Activated T-helper 1 cell treated with Interleukin-2 at 50 U/mL for 16 hours (primary cell): ENCODE measurements around the gene NUDT3.
A peak's percentile ranks its signal among the peaks of the same experiment; 100 is the strongest.
"Not testable (repeated sequence)": the region's sequence is repeated elsewhere in the genome, so short reads cannot be mapped to it uniquely, and the experiment has no call there.

Experiments used
- DNase-seq: peaks from one replicate; pipeline ENCODE4 v3.0.0-alpha.2; 2020; ENCODE audit warnings: low read depth

NUDT3 gene

DNA sequence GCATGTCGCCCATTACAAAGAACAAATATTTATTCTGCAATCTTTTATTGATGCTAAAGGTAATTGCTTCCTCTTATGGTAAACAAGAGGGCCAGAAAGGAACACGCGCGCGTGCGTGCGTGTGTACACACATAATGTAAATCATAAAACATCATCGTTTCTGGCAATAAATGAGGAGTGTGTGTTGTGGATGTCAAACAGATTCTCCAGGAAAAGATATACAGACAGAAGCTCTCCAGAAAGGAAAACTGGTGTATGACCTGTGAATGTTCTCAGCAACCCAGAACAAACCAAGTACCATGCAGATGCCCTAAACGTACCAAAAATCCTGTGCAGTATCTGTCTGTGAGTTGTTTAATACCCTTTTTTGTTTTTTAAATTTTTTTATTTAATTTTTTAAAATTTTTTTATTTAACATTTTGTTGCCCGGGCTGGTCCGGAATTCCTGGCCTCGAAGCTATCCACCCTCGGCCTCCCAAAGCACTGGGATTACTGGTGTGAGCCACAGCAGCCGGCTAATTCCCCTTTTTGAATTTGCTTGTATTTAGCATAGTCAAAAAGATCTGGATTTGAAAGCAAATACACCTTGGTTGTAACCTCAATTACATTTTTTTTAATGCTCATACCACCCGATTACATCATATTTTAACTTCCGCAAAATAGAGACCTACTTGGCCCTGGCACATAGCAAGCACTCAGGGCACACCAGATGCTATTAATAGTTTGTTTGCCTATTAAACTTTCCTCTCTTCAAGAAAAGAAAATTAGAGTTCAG lies 909 bp upstream of the NUDT3 start:
- no peak for DNase-seq

DNA sequence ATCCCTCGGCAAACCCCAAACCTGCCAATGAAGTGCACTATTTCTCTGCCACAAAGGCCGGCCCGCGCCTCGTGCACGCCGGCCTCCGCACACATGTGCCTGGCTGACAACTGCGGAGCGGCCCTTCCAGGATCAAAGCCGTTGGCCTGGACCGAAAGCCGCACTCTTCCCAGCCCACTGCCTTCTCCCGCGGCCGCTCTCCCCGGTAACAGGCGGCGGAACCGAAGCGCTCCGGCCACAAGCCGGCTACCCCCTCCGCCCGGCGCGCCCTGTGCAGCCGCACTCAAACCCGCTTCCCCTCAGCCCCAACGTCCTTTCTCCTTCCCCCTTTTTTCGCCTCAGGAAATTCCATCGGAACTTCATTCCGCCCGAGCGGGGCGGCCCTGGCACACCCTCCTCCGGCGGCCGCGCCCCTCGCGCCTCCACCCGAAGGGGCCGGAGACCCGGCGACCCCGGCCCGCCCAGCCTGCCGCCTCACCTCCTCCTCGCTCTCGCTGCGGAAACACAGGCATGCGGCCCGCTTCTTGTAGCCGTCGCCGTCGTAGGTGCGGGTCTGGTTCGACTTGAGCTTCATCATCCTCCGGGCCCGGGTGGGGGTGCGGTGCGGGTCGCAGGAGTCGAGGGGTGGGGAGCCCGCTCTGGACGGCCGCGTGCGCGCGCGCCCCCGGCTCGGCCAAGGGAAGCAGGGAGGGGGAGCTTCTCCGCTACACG lies 528 bp downstream of the NUDT3 start:
- peak; percentile 24 for DNase-seq

DNA sequence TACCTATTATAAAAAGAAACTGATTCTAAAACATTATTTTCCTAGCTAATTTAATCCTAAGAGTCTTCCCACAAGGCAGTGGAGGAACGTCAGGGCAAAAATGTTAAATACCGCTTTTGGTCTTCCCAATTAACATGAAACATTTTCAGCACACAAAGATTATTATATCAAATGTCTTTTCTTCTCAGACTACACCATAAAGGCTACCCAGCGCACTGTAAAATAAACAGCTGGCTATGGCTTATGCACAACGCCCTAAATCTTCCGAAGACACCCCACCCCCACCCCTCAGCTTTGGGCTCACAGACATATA lies 1.0 kb downstream of the NUDT3 start:
- DNase-seq, result no peak

DNA sequence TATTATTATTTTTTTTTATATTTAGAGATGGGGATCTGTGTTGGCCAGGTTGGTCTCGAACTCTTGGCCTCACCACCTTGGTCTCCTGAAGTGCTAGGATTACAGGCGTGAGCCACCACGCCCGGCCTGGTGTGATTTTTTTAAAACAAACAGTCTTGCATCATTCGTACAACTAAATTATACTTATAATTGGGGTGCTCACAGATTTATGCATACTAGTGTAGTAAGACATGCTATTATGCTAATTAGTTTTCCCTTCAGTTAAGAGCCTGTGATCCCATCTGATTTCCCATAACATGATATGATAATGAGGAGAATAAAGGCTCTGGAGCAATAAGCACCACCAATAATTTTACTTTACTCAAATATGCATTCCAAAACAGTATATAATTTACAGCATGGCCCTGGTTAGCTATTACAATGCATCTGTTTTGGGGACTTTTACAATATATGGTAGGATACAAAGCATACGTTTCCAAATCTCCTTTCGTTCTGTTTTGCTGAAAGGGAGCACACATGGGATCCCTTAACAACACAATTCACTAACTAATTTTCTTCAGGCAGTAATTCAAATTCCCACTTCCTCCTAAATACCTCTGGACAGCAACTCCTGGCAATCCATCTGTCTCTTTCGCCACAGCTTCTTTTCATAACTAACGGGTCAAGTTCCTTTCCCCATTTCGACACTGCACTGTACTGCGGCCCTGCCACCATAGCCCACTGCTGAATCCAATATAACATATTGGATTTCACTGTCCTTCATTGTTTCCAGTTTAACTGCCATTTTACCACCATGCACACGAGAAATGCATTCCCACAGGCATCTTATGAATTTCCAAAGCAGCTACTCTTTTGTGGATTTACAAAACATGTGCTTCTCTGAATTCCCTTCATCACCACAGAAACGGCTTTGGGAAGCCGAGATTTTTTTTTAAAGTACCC lies 1.7 kb downstream of the NUDT3 start:
- DNase-seq, result no peak

DNA sequence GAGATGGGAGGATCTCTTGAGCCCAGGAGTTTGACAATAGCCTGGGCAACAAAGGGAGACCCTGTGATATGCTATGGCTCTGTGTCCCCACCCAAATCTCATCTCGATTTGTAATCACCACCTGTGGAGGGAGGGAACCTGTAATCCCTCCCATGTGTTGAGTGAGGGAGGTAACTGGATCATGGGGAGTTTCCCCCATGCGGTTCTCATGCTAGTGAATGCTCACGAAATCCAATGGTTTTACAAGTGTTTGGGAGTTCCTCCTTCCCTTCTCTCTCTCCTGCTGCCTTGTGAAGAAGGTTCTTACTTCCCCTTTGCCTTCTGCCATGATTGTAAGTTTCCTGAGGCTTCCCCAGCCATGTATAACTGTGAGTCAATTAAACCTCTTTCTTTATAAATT lies 3.4 kb downstream of the NUDT3 start:
- no peak for DNase-seq

DNA sequence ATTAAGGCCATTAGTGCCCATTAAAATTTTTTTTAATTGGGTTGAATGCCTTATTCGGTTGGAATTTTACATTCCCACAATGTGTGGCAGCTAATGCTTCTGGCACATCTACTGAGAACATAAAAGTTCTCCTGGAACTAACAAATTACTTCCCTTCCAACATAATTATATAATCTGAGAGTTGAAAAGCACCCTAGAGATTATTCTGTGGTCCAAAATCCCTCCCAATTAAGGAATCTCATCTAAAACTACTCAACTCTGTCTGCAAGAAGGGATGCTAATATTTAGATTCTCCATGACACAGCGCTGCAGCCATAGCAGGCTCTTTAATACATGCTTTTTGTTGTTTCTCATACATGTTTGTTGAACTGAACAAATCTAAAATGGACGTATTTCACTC lies 4.0 kb downstream of the NUDT3 start:
- DNase-seq, result no peak

DNA sequence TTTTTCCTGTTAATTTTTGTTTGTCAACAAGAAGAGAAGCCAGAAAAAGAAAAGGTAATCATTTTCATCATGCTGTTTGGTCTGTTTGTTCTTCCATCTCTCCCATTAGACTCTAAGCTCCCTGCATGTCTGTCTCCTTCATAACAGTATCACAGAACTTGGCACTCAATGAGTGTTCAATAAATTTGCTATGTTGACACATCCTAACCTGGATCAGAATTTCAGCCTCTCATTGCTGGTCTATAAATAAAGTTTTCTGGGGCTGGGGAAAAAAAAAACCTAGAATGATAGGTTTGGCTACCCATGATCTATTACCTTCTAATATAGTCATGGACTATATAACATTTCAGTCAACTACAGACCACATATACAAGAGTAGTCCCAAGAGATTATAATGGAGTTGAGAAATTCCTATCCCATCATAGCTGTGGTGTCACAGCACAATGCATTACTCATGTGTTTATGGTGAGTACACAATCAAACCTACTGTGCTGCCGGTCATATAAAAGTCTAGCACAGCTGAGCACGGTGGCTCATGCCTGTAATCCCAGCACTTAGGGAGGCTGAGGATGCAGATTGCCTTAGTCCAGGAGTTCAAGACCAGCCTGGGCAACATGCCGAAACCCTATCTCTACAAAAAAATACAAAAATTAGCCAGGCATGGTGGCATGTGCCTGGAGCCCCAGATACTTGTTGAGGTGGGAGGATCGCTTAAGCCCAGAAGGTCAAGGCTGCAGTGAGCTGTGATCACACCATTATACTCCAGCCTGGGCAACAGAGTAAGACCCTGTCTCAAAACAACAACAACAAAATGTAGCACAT lies 5.9 kb downstream of the NUDT3 start:
- DNase-seq, result no peak

DNA sequence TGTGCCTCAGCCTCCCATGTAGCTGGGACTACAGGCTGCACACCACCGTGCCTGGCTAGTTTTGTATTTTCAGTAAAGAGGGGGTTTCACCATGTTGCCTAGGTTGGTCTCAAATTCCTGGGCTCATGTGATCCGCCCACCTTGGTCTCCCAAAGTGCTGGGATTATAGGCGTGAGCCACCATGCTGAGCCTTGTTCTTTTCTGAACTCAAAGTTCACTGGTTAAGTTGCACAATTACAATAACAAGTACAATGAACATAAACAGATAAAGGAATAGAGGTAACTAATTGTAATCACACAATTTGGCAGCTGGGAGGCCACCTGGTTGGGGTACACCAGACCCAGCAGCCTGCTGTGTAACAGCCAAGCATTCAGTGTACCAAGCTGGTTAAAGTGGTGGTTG lies 6.7 kb downstream of the NUDT3 start:
- no peak for DNase-seq

DNA sequence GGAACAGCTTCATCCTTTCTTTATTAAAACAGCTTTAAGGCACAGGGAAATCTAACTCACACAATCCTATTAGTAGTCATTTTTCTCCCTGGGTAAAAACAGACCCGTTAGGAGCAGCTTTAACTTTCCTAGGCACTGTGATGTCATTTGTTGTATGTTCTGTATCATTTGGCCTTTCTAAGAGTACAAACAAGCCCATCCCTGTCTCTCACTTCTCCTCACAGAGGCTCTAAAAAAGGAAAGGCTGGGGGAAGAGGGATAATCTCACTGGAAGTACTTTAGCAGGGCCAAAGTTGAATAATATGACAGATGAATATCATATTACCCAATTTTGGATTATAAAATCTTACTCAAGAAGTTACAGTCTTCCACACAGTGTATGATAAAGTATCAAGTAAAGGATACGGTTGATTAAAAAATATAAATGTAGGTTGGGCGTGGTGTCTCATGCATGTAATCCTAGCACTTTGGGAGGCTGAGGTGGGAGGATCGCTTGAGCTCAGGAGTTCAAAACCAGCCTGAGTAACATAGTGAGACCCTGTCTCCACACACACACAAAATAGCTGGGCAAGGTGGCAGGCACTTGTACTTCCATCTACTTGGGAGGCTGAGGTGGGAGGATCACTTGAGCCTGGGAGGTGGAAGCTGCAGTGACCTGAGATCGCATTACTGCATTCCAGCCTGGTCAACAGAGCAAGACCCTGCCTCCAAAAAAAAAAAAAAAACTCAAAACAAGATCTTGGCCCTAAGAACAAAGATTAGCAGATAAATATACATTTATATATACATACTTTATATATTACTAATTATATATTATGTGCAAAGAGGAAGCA lies 7.9 kb downstream of the NUDT3 start:
- DNase-seq, result no peak

DNA sequence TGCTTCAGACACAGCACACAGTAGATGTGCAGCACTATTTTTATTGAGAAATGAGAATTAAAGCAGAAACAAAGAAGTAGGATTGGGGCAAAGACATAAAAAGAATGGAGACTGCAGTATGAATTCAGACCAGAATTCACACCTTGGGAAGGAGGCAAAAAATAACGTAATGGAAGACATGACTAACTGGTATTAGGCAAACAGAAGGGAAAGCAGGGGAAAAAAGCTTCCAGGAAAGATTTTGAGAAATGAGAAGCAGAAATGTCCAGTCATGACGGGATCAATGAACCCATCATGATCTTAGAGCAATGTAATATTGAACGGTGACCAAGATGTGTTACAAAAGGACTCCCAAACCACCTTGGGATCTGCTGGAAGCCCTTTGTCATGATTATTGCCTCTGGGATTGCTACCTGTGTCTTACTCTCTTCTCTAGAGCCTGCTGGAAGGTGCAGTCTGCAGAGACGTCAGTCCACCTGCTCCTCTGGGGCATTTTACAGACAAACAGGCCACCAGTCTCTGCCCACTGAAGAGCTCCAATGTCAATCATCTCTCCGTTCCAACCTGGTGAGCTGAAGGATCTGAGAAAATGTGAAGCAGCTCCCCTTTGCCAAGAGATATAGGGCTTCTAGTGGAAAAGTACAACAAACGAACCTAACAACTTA lies 8.7 kb downstream of the NUDT3 start:
- no peak for DNase-seq

DNA sequence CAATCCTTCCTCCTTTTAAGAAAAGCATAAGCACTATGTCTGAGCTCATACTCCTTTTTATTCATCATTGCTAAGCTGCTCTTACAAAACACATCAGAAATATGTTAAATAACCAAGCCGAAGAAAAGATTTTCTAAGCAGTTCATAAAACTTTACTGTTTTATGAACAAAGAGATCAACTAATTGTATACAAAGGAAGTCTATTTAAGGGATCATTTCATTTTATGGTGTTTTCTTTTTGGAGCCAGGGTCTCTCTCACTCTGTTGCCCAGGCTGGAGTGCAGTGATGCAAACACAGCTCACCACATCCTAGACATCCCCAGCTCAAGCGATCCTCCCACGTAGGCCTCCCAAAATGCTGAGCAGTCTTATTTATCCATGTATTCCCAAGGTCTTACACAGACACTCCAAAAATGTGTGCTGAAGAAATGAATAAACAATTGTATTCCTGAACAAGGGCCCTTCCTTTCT lies 9.3 kb downstream of the NUDT3 start:
- no peak for DNase-seq

DNA sequence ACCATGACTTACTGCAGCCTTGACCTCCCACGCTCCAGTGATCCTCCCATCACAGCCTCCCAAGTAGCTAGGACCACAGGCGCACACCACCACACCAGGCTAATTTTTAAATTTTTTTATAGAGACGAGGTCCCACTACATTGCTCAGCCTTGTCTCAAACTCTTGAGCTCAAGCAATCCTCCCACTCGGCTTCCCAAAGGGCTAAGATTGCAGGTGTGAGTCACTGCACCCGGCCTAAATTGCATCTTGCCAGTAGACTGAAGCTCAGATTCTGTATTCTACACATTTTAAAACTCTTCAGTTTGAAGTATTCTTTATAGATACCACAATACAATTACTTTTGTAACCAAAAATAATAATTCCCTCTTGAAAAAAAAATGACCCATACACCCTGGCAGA lies 11.4 kb downstream of the NUDT3 start:
- no peak for DNase-seq

DNA sequence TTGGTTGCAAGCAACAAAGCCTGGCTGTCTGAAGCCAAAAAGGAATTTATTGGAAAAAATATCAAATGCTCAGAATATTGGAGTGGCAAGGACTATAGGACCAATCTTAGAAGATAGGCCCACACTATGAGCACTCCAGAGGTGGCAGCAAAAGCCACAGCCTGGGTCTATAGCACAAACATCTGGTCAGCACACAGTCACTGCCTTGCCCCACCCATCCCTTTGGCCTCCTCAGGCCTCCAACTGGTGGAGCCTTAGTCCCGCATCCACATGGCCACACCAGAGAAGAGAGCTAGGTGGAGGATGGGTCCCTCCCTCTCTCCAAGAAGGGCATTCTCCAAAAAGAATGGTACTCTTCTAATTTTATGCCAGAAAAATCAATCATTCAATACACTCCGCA lies 14.0 kb downstream of the NUDT3 start:
- no peak for DNase-seq

DNA sequence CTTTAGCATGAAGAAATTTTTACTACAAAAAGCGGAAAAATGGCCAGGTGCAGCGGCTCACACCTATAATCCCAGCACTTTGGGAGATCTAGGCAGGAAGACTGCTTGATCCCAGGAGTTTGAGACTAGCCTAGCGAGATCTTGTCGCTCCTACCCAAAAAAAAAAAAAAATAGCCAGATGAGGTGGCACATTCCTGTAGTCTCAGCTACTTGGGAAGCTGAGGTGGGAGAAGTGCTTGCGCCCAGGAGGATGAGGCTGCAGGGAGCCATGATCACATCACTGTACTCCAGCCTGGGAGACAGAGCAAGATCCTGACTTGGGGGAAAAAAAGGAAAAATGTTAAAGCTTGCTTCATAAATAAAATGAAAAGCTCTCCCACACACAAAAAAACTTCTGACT lies 14.5 kb downstream of the NUDT3 start:
- DNase-seq, result no peak

DNA sequence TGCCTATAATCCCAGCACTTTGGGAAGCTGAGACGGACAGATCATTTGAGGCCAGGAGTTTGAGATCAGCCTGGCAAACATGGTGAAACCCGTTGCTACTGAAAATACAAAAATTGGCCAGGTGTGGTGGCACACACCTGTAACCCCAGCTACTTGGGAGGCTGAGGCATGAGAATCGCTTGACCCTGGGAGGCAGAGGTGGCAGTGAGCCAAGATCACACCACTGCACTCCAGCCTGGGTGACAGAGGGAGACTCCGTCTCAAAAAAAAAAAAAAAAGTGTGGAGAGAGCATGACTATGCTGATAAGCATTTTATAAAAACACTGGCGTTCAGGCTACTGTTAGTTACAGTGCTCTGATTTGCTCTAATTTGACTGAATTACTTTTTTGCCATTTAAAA lies 14.9 kb downstream of the NUDT3 start:
- DNase-seq, result not testable (repeated sequence)

DNA sequence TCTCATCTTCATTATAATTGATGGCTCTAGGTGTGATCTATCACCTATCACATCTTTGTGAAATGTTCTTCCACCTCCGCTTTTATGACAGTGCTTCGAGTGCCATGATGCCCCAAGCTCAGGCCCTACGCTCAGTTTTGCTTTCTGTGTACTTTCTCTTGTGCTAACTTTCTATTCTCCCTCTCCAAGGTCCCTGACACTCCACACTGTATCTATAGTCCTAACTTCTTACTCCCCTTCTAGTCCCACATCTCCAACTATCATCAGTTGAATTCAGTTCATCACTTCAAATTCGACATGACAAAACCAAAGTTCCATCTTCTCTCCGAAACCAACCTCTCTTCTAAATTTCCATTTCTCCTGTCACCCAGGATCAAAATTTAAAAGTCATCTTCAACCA lies 16.6 kb downstream of the NUDT3 start:
- no peak for DNase-seq

DNA sequence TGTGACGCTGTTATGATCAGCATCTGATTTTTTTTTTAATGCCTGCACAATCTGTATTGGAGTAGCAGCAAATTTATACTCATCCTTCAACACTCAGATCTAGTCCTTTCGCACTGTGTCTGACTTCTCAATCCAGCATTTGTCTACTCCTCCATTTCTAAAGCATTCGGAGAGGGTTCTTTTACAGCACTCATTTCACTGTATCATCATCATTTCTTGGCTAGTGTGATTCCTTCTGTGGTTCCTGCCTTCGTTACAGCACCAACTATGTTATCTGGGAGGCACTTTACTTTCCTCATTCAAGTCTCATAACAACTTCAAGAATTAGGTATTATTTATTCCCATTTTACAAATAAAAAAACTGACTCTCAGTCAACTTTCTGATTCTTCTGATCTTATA lies 18.0 kb downstream of the NUDT3 start:
- DNase-seq, result no peak

DNA sequence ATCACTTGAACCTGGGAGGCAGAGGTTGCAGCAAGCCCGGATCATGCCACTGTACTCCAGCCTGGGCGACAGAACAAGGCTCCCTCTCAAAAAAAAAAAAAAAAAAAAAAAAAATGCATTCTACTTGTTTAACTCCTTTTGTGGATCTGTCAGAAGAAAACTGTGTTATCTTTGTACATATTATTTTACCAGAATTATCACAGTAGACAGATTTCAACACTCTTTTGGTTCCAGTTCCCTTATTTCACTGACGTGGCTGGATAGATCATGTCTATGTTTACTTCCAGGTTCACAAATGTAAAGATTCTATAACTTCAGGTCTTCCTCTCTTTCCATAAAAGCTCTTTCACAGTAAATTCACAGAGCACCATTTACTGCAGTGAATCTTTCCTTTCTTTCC lies 18.4 kb downstream of the NUDT3 start:
- no peak for DNase-seq

DNA sequence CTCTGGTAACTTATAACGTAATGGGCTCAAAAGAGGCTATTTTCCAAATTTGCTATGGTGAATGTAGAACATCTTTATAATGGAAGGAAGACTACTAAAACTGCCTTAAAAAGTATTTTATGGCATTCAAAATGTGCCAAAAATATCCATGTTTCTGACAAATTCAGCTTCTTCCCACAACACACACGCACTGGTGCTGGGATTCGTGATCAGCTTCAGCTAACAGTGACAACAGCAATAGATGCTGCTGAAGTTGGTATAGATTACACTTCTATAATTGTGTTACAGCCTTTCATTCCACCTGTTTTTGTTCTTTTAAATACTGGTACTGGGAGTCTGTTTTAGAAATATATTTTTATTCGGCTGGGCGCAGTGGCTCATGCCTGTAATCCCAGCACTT lies 19.0 kb downstream of the NUDT3 start:
- no peak for DNase-seq

DNA sequence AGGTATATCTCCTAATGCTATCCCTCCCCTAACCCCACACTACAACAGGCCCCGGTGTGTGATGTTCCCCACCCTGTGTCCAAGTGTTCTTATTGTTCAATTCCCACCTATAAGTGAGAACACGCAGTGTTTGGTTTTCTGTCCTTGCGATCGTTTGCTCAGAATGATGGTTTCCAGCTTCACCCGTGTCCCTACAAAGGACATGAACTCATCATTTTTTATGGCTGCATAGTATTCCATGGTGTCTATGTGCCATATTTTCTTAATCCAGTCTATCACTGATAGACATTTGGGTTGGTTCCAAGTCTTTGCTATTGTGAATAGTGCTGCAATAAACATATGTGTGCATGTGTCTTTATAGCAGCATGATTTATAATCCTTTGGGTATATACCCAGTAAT lies 20.6 kb downstream of the NUDT3 start:
- DNase-seq, result not testable (repeated sequence)
